Esophagus squamous epithelium (tissue), 4 donors: Measurements from ENCODE around the gene KLHL8.

Experiments
- CTCF ChIP-seq, 6 experiments: fragments of 450-650 bp in 4 of 6; fragments of 200-600 bp in 2 of 6; sonication (generic) in 2 of 6; IDR thresholded peaks; one replicate each; pipeline ENCODE4 v1.5.1; 2016 to 2019; ENCODE audit warnings: antibody characterized with exemption in 6 of 6, mild to moderate bottlenecking in 4 of 6, moderate library complexity in 4 of 6
- POLR2A ChIP-seq, 4 donors: fragments of 450-650 bp; IDR thresholded peaks; one replicate each; pipeline ENCODE4 v1.6.1; 2017; ENCODE audit warnings: antibody characterized with exemption in 4 of 4, mild to moderate bottlenecking in 4 of 4, moderate library complexity in 3 of 4

- no peak for TF ChIP-seq CTCF (IDR thresholded peaks at IDR 0.05)
- TF ChIP-seq POLR2A (IDR thresholded peaks at IDR 0.05), result no peak
These were observed 7.3 kb upstream of the KLHL8 start for GRCh38 chr4:87227751-87228151.
